ENCODE measurements around the gene SOWAHA.

The SOWAHA gene

GRCh38 chr5:132812781-132813598 is at the start of gene SOWAHA:
Gene SOWAHA, plus strand, starts transcription at chr5:132813302. Its CDS starts 320 bp downstream, at chr5:132813622.
- no peak for DNase-seq (ENCODE audit: low read depth)
- TF ChIP-seq, protein P1, sequence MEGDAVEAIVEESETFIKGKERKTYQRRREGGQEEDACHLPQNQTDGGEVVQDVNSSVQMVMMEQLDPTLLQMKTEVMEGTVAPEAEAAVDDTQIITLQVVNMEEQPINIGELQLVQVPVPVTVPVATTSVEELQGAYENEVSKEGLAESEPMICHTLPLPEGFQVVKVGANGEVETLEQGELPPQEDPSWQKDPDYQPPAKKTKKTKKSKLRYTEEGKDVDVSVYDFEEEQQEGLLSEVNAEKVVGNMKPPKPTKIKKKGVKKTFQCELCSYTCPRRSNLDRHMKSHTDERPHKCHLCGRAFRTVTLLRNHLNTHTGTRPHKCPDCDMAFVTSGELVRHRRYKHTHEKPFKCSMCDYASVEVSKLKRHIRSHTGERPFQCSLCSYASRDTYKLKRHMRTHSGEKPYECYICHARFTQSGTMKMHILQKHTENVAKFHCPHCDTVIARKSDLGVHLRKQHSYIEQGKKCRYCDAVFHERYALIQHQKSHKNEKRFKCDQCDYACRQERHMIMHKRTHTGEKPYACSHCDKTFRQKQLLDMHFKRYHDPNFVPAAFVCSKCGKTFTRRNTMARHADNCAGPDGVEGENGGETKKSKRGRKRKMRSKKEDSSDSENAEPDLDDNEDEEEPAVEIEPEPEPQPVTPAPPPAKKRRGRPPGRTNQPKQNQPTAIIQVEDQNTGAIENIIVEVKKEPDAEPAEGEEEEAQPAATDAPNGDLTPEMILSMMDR (conservative IDR thresholded peaks at IDR 0.05; ENCODE audit: low read depth, low read length) = no peak
- H3K4me3 ChIP-seq (ENCODE audit: low read length) = peak within 1 kb of the TSS; percentile 31

- DNase-seq (ENCODE audit: low read depth) = no peak
- TF ChIP-seq, protein P1 (conservative IDR thresholded peaks at IDR 0.05; ENCODE audit: low read depth, low read length) = no peak
- no peak overlapping the region for H3K4me3 ChIP-seq (ENCODE audit: low read length)
Measured at GRCh38 chr5:132764051-132764450, 49.1 kb upstream of the SOWAHA start.

GRCh38 chr5:132764671-132765238 is 48.3 kb upstream of the SOWAHA start:
- TF ChIP-seq, protein P1 (conservative IDR thresholded peaks at IDR 0.05; ENCODE audit: low read depth, low read length) = no peak
- H3K4me3 ChIP-seq (ENCODE audit: low read length) = no peak overlapping the region
- no peak for DNase-seq (ENCODE audit: low read depth)

DNA sequence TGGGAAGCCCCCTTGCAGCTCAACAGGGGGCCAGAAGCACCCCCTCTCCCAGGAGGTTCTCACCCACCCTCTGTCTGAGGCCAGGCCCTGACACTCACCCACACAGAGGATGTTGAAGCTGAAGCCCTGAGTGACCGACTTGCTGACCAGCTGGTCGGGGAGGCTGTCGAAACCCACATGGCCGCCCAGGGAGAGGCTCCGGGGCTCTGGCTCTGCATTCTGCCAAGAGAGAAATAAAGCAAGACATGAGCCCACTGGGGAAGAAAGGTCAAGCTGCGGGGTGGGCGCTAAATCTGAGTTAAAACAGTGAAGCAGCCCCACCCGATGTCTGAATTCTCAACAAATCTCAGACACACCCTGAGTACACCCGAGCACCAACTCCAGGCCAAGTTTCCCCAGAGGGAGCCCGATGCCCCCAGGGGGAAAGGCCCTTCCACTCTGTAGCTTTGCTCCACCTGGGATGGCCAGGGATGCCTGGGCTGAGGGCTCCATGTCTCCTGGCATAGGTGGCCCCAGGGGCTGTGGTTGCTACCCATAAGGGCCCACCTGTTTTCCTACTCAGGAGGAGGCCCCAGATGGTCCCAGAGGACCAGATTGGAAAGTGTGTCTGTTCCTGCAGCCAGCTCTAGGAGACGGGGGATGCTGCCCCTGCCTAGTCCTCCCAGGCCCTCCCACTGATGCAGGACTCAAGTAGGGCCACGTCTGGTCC is 47.6 kb upstream of the SOWAHA start:
- DNase-seq (ENCODE audit: low read depth) = no peak
- H3K4me3 ChIP-seq (ENCODE audit: low read length) = no peak overlapping the region
- TF ChIP-seq, protein P1 (conservative IDR thresholded peaks at IDR 0.05; ENCODE audit: low read depth, low read length) = no peak

- H3K4me3 ChIP-seq (ENCODE audit: low read length) = no peak overlapping the region
- TF ChIP-seq, protein P1 (conservative IDR thresholded peaks at IDR 0.05; ENCODE audit: low read depth, low read length) = no peak
- no peak for DNase-seq (ENCODE audit: low read depth)
Measured at GRCh38 chr5:132766020-132766805, 46.9 kb upstream of the SOWAHA start.

GRCh38 chr5:132766806-132767055 is 46.4 kb upstream of the SOWAHA start:
- DNase-seq (ENCODE audit: low read depth) = no peak
- TF ChIP-seq, protein P1 (conservative IDR thresholded peaks at IDR 0.05; ENCODE audit: low read depth, low read length) = no peak

More at GRCh38 chr5:132766806-132767055, 46.4 kb upstream of the SOWAHA start:
- H3K4me3 ChIP-seq (ENCODE audit: low read length) = no peak overlapping the region
